Measurements from ENCODE around the gene TULP1. TPM values are rescaled to one million over a fixed set of nuclear protein-coding genes. Genes with fewer than 3 reads are reported as not detected.
A peak's percentile ranks its signal among the peaks of the same experiment; 100 is the strongest.
"Not testable (repeated sequence)": the region's sequence is repeated elsewhere in the genome, so short reads cannot be mapped to it uniquely, and the experiment has no call there.

The TULP1 gene
- not detected in 2 replicates for total RNA-seq (2014; rRNA removed; shearing (Covaris generic))

DNA sequence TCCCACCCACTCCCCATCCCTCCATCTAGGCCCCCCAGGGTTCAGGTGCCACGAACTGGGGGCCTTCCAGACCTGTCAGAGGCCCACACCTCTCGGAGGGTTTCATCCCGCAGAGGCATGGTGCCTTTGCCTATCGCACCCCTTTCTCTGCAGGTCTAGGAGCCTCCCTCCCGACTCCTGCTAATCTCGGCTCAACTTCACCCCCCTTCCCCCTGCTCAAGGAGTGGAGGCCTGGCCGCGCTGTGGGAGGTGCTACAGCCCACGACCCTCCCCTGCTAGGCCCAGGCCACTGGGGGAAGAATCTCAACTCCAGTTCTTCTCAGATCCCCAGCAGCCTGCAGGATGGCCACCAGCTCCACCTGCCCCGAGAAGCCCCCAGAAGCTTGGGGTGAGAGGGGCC is at the start of gene TULP1:
TSS of gene TULP1 (minus strand) at position 157 of the 400 bp plus-strand sequence. CDS start at position 119, 38 bp downstream.
- no peak for DNase-seq (ENCODE audit: low read depth)

- DNase-seq (ENCODE audit: low read depth) = peak; percentile 53
Observed at GRCh38 chr6:35562060-35562459, 49.4 kb upstream of the TULP1 start.

- no peak for DNase-seq (ENCODE audit: low read depth)
Observed at GRCh38 chr6:35561113-35561512, 48.4 kb upstream of the TULP1 start.

DNA sequence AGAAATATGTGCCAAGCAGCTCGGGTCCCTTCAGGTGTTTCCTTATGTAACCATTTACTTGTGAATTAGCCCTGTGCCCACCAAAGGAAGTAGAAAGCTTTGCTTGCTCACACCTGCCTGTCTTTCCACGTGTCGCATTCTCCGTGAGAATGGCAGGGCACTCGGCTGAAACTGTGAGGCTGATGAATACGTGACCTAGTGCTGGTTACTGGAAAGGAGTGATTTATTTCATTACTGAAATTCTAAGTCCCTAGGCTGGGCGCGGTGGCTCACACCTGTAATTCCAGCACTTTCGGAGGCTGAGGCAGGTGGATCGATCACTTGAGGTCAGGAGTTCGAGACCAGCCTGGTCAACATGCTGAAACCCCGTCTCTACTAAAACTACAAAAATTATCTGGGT is 45.9 kb upstream of the TULP1 start:
- no peak for DNase-seq (ENCODE audit: low read depth)

GRCh38 chr6:35557239-35557638 is 44.5 kb upstream of the TULP1 start:
- no peak for DNase-seq (ENCODE audit: low read depth)

- no peak for DNase-seq (ENCODE audit: low read depth)
Observed at GRCh38 chr6:35554811-35555210, 42.1 kb upstream of the TULP1 start.

DNA sequence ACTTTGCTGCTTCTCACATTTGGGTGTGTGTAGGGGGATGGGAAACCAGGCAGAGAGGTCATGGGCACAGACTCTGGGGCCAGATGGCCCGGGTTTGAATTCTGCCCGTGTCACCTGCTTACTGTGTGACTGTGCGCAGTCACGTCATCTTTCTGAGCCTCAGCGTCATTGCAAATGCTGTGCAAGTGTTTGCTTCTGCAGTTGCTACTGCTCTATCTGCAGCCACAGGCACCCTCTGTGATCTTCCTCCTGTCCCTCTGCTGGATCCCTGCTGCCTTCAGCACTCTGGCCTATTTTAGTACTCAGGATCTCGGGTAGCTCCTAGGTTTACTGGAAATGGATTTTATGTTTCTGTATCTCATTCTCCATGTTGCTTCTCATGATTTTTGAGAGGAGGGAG is 40.6 kb upstream of the TULP1 start:
- no peak for DNase-seq (ENCODE audit: low read depth)

GRCh38 chr6:35552285-35552917 is 39.7 kb upstream of the TULP1 start:
- peak; percentile 47 for DNase-seq (ENCODE audit: low read depth)

GRCh38 chr6:35550437-35550836 is 37.7 kb upstream of the TULP1 start:
- DNase-seq (ENCODE audit: low read depth) = no peak

DNA sequence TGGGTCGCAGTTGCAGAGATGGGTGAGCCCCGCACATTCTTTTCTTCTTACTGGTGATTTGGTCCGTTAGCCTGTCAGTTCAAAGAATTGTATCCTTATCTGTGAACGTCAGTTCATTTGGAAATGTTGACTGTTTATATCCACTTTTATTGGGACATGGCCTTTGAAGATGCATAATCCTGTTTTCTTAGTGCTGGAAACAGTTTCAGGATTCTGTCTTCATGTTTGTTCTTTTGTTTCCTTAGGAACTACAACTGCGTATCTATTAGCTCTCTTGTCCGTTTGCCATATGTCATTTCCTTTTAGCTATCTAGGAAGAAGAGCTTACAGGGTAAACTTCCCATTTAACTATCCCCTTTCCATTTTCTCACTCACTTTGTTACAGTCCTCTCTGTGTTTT is 35.0 kb upstream of the TULP1 start:
- no peak for DNase-seq (ENCODE audit: low read depth)

- peak; percentile 22 for DNase-seq (ENCODE audit: low read depth)
Observed at GRCh38 chr6:35544769-35545361, 32.2 kb upstream of the TULP1 start.

- no peak for DNase-seq (ENCODE audit: low read depth)
Observed at GRCh38 chr6:35543459-35544193, 30.9 kb upstream of the TULP1 start.

- DNase-seq (ENCODE audit: low read depth) = no peak
Observed at GRCh38 chr6:35541836-35542235, 29.1 kb upstream of the TULP1 start.

GRCh38 chr6:35539223-35539622 is 26.5 kb upstream of the TULP1 start:
- DNase-seq (ENCODE audit: low read depth) = no peak

- not testable (repeated sequence) for DNase-seq (ENCODE audit: low read depth)
Observed at GRCh38 chr6:35535847-35536246, 23.2 kb upstream of the TULP1 start.

DNA sequence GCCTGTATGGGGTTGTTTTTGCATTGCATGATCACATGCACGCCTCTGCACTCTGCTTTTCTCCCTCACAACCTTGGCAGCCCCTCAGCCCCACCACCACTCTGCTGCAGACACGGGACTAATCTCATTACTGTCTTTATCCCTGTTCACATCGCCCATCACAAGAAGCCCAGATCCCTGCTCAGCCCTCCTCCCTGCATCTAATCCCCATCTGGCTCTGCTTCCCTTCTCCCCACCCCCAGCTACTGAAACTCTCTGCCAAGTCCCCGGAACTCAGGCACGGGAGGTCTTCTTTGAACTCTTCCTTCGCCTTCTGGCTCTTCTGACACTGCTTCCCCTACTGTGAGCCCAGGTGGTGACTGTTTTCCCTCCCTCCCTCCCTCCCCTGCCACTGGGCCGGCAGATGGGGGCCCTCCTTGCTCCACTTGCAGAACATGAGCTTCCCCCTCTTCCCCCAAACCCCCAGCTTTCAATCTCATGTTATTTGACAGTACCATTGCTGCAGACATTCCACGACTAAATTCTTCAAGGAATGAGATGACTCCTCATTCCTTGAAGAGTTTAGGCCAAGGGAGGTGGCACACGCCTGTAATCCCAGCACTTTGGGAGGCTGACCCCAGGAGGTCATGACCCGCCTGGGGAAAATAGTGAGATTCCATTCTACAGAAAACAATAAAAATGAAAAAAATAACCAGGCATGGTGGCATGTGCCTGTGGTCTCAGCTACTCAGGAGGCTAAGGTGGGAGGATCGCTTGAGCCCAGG is 21.9 kb upstream of the TULP1 start:
- no peak for DNase-seq (ENCODE audit: low read depth)

DNA sequence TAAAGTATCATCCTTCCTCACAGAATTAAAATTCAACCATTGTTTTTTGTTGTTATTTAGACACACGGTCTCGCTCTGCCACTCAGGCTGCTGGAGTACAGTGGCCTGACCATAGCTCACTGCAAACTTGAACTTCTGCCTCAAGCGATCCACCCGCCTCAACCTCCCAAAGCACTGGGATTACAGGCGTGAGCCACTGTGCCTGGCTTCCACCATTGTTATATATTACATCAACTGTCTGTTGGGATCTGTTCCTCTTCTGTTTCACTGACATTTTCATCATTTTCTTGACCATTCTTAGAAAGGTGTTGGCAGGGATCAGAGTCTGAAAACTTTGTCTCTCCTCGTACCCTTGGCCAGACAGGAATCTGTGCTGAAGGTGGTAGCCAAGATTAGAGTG is 21.3 kb upstream of the TULP1 start:
- no peak for DNase-seq (ENCODE audit: low read depth)

GRCh38 chr6:35532126-35532525 is 19.4 kb upstream of the TULP1 start:
- DNase-seq (ENCODE audit: low read depth) = no peak

DNA sequence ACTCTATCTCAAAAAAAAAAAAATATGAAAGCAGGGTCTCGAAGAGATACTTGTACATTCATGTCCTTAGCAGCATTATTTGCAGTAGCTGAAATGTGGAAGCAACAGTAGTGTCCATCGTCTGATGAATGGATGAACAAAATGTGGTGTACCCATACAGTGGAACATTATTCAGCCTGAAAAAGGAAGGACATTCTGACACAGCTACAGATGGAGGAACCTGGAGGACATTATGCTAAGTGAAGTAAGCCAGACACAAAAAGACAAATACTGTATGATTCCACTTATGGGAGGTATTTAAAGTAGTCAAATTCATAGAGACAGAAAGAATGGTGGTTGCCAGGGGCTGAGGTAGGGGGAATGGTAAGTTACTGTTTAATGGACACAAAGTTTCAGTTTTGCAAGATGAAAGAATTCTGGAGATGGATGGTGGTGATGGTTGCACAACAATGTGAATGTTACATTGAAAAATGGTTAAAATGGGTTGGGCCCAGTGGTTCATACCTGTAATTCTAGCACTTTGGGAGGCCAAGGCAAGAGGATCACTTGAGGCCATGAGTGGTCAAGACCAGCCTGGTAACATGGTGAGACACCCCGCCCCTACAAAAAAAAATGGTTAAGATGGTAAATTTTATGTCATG is 11.8 kb upstream of the TULP1 start:
- DNase-seq (ENCODE audit: low read depth) = no peak

GRCh38 chr6:35522660-35523658 is 10.3 kb upstream of the TULP1 start:
- DNase-seq (ENCODE audit: low read depth) = peak; percentile 79

GRCh38 chr6:35522151-35522550 is 9.5 kb upstream of the TULP1 start:
- no peak for DNase-seq (ENCODE audit: low read depth)

Measured in Daoy (cell line).